ENCODE data around the gene DNAH3. TPM values are rescaled to one million over a fixed set of nuclear protein-coding genes. Genes with fewer than 3 reads are reported as not detected.

Gene DNAH3
- total and polyA plus RNA-seq, 2 of the 13 experiments (the other 11 are each of a cell fraction or from before 2014, with no cell fraction given) = 0.07 to 0.08 TPM

DNA sequence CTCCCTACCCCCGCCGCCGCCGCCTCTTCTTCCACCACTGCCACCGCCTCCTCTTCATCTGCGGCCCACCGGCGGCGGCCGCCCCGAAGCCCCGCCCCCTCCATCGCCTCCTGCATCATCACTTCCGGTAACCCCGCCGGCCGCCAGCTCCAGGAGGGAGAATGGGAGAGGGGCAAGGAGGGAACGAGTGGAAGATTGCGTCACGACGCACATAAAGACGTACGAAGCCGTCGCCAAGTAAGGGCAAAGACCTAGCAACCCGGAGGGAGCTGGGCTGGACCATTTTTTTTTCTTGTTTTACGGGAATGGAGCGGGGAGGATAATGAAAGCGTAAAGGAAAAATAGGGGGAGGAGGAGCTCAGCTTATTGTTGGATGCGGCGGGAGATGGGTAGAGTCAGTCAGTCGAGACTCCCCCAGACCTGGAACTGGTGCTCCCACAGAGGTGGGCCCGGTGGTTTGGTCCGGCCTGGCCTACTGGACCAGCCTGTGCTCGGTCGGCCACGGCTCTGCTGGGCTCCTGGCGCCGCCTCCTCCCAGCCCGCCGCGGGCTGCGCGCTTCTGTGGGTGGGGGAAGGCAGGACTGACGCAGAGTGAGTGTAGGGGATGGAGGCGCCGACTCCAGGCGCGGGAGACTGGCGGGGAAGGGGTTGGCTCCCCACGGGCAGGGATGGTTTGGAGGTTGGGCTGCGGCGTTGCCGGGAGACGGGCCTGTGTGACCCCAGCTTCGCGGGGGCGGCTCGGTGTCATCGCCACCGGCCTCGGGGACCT, 250.2 kb downstream of the DNAH3 start, which contains the start of the genes DCUN1D3 and LYRM1 (continued):
- TF ChIP-seq EZH2 (conservative IDR thresholded peaks at IDR 0.05; ENCODE audit: low read depth, low read length) = no peak
- TF ChIP-seq ZNF234 (CRISPR knock-in tag; conservative IDR thresholded peaks at IDR 0.05) = peak; percentile 73; the same call in 1 of the 2 replicates
- no peak for TF ChIP-seq NFE2 (CRISPR knock-in tag; IDR thresholded peaks at IDR 0.05)
- peak; percentile 72; the same call in 1 of the 2 replicates for TF ChIP-seq SATB2 (CRISPR knock-in tag; IDR thresholded peaks at IDR 0.05)
- peak; percentile 97 for TF ChIP-seq CREB1 (IDR thresholded peaks at IDR 0.05)
- peak; percentile 97 for TF ChIP-seq CREB1 (CRISPR knock-in tag; IDR thresholded peaks at IDR 0.05)
- peak; percentile 70 to 88; a peak in 3 of 4 replicates for TF ChIP-seq POLR2A (IDR thresholded peaks at IDR 0.05; ENCODE audit: insufficient read depth in 1 of 2, low read depth in 2 of 2, low read length in 2 of 2)
- peak; percentile 40; the same call in 1 of the 2 replicates for TF ChIP-seq ZBTB38 (CRISPR knock-in tag; IDR thresholded peaks at IDR 0.05)
- TF ChIP-seq, protein P1, sequence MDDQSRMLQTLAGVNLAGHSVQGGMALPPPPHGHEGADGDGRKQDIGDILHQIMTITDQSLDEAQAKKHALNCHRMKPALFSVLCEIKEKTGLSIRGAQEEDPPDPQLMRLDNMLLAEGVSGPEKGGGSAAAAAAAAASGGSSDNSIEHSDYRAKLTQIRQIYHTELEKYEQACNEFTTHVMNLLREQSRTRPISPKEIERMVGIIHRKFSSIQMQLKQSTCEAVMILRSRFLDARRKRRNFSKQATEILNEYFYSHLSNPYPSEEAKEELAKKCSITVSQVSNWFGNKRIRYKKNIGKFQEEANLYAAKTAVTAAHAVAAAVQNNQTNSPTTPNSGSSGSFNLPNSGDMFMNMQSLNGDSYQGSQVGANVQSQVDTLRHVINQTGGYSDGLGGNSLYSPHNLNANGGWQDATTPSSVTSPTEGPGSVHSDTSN (CRISPR knock-in tag; IDR thresholded peaks at IDR 0.05; ENCODE audit: borderline replicate concordance) = no peak; the same call in 1 of the 2 replicates
- TF ChIP-seq NCOR1 (IDR thresholded peaks at IDR 0.05; ENCODE audit: borderline replicate concordance, low read length) = peak; percentile 58; the same call in 1 of the 2 replicates
- no peak for TF ChIP-seq ZNF484 (CRISPR knock-in tag; IDR thresholded peaks at IDR 0.05; ENCODE audit: borderline replicate concordance, low read depth)
- no peak for TF ChIP-seq RFXANK (CRISPR knock-in tag; IDR thresholded peaks at IDR 0.05)
- 0 out of 2 replicates have a peak, but pooled peaks have one; percentile 30 for TF ChIP-seq ZNF569 (CRISPR knock-in tag; IDR thresholded peaks at IDR 0.05; ENCODE audit: borderline replicate concordance)
- TF ChIP-seq POLR2G (IDR thresholded peaks at IDR 0.05; ENCODE audit: low read depth, low read length) = peak; percentile 80
- TF ChIP-seq, protein P2, sequence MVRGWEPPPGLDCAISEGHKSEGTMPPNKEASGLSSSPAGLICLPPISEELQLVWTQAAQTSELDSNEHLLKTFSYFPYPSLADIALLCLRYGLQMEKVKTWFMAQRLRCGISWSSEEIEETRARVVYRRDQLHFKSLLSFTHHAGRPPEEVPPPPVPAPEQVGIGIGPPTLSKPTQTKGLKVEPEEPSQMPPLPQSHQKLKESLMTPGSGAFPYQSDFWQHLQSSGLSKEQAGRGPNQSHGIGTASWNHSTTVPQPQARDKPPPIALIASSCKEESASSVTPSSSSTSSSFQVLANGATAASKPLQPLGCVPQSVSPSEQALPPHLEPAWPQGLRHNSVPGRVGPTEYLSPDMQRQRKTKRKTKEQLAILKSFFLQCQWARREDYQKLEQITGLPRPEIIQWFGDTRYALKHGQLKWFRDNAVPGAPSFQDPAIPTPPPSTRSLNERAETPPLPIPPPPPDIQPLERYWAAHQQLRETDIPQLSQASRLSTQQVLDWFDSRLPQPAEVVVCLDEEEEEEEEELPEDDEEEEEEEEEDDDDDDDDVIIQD (CRISPR knock-in tag; IDR thresholded peaks at IDR 0.05; ENCODE audit: low read depth) = no peak
- peak; percentile 40 for TF ChIP-seq RAD21 (CRISPR knock-in tag; IDR thresholded peaks at IDR 0.05)
- TF ChIP-seq MIER2 (CRISPR knock-in tag; IDR thresholded peaks at IDR 0.05) = no peak
- TF ChIP-seq ZBTB8A (CRISPR knock-in tag; IDR thresholded peaks at IDR 0.05; ENCODE audit: borderline replicate concordance, low read depth) = no peak
- no peak; the same call in 1 of the 2 replicates for TF ChIP-seq ZNF879 (CRISPR knock-in tag; IDR thresholded peaks at IDR 0.05)
- peak; percentile 81 for TF ChIP-seq KDM5A (IDR thresholded peaks at IDR 0.05; ENCODE audit: borderline replicate concordance, low read length)
- no peak for TF ChIP-seq SIX1 (CRISPR knock-in tag; IDR thresholded peaks at IDR 0.05; ENCODE audit: borderline replicate concordance)
- no peak; the same call in 1 of the 2 replicates for TF ChIP-seq ZNF572 (CRISPR knock-in tag; IDR thresholded peaks at IDR 0.05)
- peak; percentile 94; the same call in 1 of the 2 replicates for TF ChIP-seq ZNF766 (CRISPR knock-in tag; IDR thresholded peaks at IDR 0.05; ENCODE audit: borderline replicate concordance)
- peak; percentile 20; the same call in 1 of the 2 replicates for TF ChIP-seq ZNF335 (CRISPR knock-in tag; IDR thresholded peaks at IDR 0.05)
- TF ChIP-seq, protein P3, sequence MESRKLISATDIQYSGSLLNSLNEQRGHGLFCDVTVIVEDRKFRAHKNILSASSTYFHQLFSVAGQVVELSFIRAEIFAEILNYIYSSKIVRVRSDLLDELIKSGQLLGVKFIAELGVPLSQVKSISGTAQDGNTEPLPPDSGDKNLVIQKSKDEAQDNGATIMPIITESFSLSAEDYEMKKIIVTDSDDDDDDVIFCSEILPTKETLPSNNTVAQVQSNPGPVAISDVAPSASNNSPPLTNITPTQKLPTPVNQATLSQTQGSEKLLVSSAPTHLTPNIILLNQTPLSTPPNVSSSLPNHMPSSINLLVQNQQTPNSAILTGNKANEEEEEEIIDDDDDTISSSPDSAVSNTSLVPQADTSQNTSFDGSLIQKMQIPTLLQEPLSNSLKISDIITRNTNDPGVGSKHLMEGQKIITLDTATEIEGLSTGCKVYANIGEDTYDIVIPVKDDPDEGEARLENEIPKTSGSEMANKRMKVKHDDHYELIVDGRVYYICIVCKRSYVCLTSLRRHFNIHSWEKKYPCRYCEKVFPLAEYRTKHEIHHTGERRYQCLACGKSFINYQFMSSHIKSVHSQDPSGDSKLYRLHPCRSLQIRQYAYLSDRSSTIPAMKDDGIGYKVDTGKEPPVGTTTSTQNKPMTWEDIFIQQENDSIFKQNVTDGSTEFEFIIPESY (CRISPR knock-in tag; IDR thresholded peaks at IDR 0.05) = no peak; the same call in 1 of the 2 replicates
- no peak for TF ChIP-seq NFE2L1 (CRISPR knock-in tag; IDR thresholded peaks at IDR 0.05; ENCODE audit: borderline replicate concordance)
- TF ChIP-seq ERF (CRISPR knock-in tag; IDR thresholded peaks at IDR 0.05) = peak; percentile 87
- no peak for TF ChIP-seq TBL1XR1 (IDR thresholded peaks at IDR 0.05; ENCODE audit: borderline replicate concordance, low read length, partially characterized antibody)

Measured in HepG2 (cell line).